Stimulated activated CD8-positive, alpha-beta memory T cell treated with anti-CD3 and anti-CD28 coated beads, Interleukin-15, amount 100 ng/mL, for 48 hours (primary cell): Measurements from ENCODE around the gene TXNDC17.
"Not testable (repeated sequence)": the region's sequence is repeated elsewhere in the genome, so short reads cannot be mapped to it uniquely, and the experiment has no call there.

Experiments used
- DNase-seq, 2 donors: peaks; one replicate each; pipeline ENCODE4 v3.0.0-alpha.2; 2020; ENCODE audit warnings: low read depth in 2 of 2

The TXNDC17 gene

GRCh38 chr17:6640536-6641246 is at the start of gene TXNDC17, which contains the start of gene KIAA0753:
Gene TXNDC17, plus strand, starts transcription at chr17:6641060. Its CDS starts 23 bp downstream, at chr17:6641083.
Gene KIAA0753, minus strand, starts transcription at chr17:6640711. Its CDS starts 5,608 bp downstream, at chr17:6635103.
- DNase-seq: peak; percentile 92 to 95

GRCh38 chr17:6591599-6592158 is 49.2 kb upstream of the TXNDC17 start:
- DNase-seq: no peak

- DNase-seq: no peak
Measured at GRCh38 chr17:6592173-6592572, 48.7 kb upstream of the TXNDC17 start.

- not testable (repeated sequence) for DNase-seq
Measured at GRCh38 chr17:6593371-6593770, 47.5 kb upstream of the TXNDC17 start.

- DNase-seq: no peak
Measured at GRCh38 chr17:6596081-6596480, 44.8 kb upstream of the TXNDC17 start.

GRCh38 chr17:6596511-6596910 is 44.3 kb upstream of the TXNDC17 start:
- DNase-seq: no peak

GRCh38 chr17:6596941-6597340 is 43.9 kb upstream of the TXNDC17 start:
- DNase-seq: no peak

- DNase-seq: no peak
Measured at GRCh38 chr17:6597727-6598126, 43.1 kb upstream of the TXNDC17 start.

- DNase-seq: no peak
Measured at GRCh38 chr17:6599364-6599763, 41.5 kb upstream of the TXNDC17 start.

- DNase-seq: no peak
Measured at GRCh38 chr17:6602141-6602540, 38.7 kb upstream of the TXNDC17 start.

GRCh38 chr17:6603744-6604325 is 37.0 kb upstream of the TXNDC17 start:
- DNase-seq: no peak

- DNase-seq: no peak
Measured at GRCh38 chr17:6605142-6605541, 35.7 kb upstream of the TXNDC17 start.

GRCh38 chr17:6608321-6608720 is 32.5 kb upstream of the TXNDC17 start:
- DNase-seq: no peak

- no peak for DNase-seq
Measured at GRCh38 chr17:6610011-6610410, 30.8 kb upstream of the TXNDC17 start.

GRCh38 chr17:6611231-6611630 is 29.6 kb upstream of the TXNDC17 start:
- no peak for DNase-seq

- no peak for DNase-seq
Measured at GRCh38 chr17:6623941-6624340, 16.9 kb upstream of the TXNDC17 start.

- no peak for DNase-seq
Measured at GRCh38 chr17:6626616-6627015, 14.2 kb upstream of the TXNDC17 start.

- DNase-seq: no peak
Measured at GRCh38 chr17:6627019-6627418, 13.8 kb upstream of the TXNDC17 start.

GRCh38 chr17:6630390-6630789 is 10.5 kb upstream of the TXNDC17 start:
- DNase-seq: no peak

GRCh38 chr17:6632530-6632929 is 8.3 kb upstream of the TXNDC17 start:
- DNase-seq: no peak

GRCh38 chr17:6633263-6633662 is 7.6 kb upstream of the TXNDC17 start:
- DNase-seq: no peak

- no peak for DNase-seq
Measured at GRCh38 chr17:6636105-6636504, 4.8 kb upstream of the TXNDC17 start.
